ENCODE data around the gene SCAPER.

GRCh38 chr15:76393614-76394013, 511.5 kb downstream of the SCAPER start:
- TF ChIP-seq CTCF (IDR thresholded peaks at IDR 0.05) (no peak), EZH2 (IDR thresholded peaks at IDR 0.05; ENCODE audit: borderline replicate concordance, insufficient read depth, low read depth, low read length, poor library complexity, severe bottlenecking) (no peak)
